ENCODE data around the gene NDUFA13.
A peak's percentile ranks its signal among the peaks of the same experiment; 100 is the strongest.

The NDUFA13 gene

GRCh38 chr19:19534556-19535265 is 18.7 kb downstream of the NDUFA13 start:
- no peak for DNase-seq

GRCh38 chr19:19535311-19536191 is 19.5 kb downstream of the NDUFA13 start:
- no peak for DNase-seq

DNA sequence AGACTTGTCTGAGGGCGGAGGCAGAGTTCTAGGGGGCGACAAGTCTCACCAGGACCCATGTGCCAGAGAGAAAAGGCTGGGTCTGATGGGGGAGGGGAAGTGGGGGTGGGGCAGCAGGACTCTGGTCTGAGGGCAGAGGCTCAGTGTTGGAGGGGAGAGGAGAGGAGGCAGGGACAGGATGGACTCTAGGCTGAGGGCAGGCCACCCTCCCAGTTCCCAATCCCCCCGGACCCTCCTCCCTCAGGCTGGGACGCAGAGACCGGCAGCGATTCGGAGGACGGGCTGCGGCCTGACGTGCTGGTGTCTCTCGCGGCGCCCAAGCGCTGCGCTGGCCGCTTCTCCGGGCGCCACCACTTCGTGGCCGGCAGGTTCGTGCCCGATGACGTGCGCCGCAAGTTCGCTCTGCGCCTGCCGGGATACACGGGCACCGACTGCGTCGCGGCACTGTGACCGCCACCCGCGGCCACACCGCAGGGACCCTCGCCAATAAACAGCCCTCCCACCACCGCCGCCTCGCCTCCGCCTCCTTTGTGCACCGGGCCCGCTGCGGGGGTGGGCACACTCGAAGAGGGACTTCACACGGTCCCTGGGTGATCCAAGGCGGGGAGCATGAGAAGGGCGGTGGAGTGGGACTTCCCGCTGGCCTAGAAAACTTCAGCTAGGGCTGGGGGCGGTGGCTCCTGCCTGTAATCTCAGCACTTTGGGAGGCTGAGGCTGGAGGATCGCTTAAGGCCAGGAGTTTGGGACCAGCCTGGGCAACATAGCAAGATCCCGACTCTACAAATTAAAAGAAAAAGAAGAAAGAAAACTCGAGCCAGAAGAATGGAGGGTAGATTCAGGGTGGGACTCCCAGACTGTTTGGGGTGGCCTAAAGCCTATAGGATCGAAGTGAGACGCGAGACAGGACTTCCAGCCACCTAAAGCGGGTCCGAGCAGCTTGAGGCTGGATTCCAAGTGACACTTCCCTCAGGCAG is 21.3 kb downstream of the NDUFA13 start:
- DNase-seq: peak in 1 of 2 experiments; percentile 37

DNA sequence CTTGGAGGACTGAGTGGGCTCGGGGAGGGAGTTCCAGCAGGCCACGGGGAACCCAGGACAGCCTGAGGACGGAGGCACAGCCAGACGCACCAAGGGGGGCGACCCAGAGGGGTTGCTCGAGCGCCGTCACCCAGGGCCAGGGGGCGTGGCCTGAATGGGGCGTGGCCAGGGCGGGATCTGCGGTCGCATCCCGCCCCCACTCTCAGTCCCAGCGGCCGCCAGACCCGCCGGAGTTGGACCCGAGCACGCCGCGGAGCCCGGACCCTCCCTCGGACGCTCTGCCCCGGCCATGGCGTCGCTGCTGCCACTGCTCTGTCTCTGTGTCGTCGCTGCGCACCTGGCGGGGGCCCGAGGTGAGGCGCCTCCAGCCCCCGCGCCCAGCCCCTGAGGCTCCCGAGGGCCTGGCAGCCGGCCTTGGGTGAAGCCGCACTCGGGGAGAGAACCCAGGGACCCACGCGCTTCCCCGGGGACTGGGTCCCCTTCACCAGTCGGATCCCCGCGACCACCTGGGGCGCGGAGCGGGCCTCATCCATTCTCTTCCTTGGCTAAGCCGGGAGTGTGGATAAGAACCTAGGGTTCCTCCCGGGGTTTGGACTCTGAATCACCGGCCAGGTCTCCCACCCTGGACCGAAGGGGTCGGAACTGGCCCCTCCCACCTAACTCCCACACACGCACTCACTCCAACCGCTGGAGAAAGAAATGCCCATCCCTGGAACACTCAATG is 22.2 kb downstream of the NDUFA13 start, which contains the start of gene CILP2:
Gene CILP2, plus strand, starts transcription at position 205 of the 724 bp plus-strand sequence. Its CDS starts 85 bp downstream, at position 290.
- peak in 1 of 2 experiments; percentile 40 for DNase-seq

DNA sequence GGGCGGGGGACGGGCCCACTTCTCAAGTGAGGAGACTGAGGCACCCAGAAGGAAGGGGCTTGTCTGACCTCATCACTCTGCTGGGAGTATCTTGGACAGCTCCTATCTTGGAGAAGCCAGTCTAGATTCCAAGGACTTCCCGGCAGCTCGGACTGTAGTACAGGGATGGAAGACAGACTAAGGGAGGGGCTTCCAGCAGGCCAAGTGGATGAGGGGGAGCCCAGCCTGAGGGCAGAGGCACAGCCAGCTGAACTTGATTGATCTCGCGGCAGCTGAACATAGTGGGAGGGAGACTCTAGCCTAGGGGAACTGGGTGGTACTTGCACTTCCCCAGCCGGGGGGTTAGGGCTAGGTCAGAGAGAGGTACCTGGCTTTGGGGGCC is 22.8 kb downstream of the NDUFA13 start:
- peak in 1 of 2 experiments; percentile 35 for DNase-seq

DNA sequence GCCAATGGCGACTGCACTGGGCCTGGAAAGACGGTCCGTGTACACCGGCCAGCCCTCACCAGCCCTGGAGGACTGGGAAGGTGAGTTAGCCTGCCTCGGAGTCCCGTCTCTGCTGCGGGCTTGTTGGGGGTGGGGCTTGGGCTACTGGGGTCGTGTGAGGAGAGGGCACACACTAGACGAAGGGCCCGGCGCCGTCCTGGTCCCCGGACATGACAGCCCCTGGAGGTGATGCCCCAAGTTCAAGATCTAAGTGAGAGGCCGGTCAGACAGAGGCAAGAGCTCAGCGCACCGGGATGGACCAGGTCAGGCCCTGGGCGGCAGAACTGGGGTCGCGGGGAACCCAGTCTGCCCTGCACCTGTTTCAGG is 23.7 kb downstream of the NDUFA13 start:
- DNase-seq: no peak

GRCh38 chr19:19540064-19540714 is 24.2 kb downstream of the NDUFA13 start:
- DNase-seq: peak in 1 of 2 experiments; percentile 91

DNA sequence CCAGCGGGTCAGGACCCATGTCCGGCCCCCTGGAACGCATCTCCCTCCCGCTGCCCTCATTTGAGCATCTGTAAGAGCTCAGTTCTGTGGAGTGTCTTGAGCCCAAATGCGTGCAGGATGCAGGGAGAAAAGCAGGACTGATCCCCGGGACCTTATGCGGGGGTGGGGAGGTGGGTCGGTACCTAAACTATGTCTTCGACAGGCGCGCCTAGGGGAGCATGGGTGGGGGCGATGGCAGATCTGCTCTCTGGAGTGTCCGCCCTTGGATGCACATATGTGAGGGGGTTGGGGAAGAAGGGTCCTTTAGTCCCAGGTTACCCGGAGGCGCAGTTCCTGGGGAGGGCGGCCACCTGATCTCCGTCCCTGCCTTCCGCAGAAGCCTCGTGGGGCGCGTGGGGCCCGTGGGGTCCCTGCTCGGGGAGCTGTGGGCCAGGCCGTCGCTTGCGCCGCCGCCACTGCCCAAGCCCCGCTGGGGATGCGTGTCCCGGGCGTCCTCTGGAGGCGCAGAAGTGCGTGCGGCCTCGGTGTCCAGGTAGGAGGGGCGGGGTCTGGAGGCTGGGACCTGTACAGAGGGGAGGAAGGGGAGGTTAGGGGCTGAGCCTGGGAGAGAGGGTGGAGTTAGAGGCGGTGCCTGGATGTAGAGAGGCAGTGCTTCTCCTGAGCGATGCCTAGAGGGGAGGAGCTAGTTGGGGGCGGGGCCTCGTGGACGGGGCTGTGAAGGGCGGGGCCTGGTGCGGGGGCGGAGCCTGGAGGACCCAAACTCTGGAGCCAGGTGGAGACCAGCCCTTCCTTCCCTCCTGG is 24.9 kb downstream of the NDUFA13 start:
- peak; percentile 58 to 92 for DNase-seq

GRCh38 chr19:19541616-19542015 is 25.6 kb downstream of the NDUFA13 start:
- no peak for DNase-seq

DNA sequence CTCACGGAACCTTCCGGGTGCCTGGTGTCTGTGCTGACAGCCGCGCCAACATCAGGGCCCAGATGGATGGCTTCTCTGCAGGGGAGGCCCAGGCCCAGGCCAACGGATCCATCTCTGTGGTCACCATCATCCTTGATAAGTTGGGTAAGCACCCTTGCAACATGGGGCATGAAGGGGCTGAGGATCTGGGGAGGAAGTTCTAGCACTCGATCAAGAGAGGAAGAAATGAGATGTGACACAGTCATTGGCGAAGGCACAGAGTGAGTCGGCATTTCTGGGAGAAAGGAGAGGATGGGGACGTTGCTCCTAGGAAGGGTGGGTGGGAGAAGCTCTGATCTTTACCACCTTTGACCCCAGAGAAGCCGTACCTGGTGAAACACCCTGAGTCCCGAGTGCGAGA is 26.5 kb downstream of the NDUFA13 start:
- DNase-seq: no peak

GRCh38 chr19:19543101-19543500 is 27.1 kb downstream of the NDUFA13 start:
- no peak for DNase-seq

- DNase-seq: no peak
Observed at GRCh38 chr19:19543640-19544039, 27.6 kb downstream of the NDUFA13 start.

- no peak for DNase-seq
Observed at GRCh38 chr19:19544257-19544953, 28.4 kb downstream of the NDUFA13 start.

DNA sequence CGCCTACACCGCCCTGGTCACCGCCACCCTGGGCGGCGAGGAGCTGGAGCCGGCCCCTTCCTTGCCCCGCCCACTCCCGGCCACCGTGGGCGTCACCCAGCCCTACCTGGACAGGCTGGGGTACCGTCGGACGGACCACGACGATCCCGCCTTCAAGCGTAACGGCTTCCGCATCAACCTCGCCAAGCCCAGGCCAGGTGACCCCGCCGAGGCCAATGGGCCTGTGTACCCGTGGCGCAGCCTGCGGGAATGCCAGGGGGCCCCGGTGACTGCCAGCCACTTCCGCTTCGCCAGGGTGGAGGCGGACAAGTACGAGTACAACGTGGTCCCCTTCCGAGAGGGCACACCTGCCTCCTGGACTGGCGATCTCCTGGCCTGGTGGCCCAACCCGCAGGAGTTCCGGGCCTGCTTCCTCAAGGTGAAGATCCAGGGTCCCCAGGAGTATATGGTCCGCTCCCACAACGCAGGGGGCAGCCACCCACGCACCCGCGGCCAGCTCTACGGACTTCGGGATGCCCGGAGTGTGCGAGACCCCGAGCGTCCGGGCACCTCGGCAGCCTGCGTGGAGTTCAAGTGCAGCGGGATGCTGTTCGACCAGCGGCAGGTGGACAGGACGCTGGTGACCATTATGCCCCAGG is 29.0 kb downstream of the NDUFA13 start:
- DNase-seq: no peak

GRCh38 chr19:19545707-19546106 is 29.7 kb downstream of the NDUFA13 start:
- DNase-seq: no peak

GRCh38 chr19:19546751-19547162 is 30.7 kb downstream of the NDUFA13 start:
- DNase-seq: no peak

DNA sequence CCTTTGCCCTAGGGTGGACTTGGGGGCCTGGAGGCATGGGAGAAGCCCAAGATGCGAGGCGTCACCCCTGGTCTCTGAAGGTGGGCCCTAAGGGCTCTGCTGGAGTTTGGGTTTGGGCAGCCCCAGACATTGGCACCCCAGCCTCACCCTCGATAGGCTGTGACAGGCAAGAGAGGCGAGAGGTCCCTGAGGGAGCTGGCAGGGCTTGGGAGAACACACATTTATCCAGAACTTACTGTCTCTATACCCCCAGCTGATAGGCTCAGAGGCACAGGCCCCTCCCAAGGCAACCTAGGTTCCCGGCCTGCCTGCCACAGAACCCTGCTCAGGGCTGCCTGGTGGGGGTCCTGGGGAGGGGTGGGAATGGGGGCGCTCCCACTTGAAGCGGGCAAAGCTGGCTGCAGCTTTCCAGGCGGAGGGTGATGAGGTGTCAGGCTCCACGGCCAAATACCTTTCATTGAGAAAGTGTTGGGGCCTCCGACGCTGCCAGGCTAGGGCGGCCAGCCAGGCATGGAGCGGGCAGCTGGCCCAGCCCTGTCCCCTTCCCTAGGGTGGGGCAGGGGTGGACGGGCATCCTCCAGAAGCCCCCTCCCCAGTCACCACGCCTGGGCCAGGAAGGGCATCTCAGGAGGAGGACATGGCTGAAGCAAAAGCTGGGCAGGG is 31.8 kb downstream of the NDUFA13 start:
- no peak for DNase-seq

DNA sequence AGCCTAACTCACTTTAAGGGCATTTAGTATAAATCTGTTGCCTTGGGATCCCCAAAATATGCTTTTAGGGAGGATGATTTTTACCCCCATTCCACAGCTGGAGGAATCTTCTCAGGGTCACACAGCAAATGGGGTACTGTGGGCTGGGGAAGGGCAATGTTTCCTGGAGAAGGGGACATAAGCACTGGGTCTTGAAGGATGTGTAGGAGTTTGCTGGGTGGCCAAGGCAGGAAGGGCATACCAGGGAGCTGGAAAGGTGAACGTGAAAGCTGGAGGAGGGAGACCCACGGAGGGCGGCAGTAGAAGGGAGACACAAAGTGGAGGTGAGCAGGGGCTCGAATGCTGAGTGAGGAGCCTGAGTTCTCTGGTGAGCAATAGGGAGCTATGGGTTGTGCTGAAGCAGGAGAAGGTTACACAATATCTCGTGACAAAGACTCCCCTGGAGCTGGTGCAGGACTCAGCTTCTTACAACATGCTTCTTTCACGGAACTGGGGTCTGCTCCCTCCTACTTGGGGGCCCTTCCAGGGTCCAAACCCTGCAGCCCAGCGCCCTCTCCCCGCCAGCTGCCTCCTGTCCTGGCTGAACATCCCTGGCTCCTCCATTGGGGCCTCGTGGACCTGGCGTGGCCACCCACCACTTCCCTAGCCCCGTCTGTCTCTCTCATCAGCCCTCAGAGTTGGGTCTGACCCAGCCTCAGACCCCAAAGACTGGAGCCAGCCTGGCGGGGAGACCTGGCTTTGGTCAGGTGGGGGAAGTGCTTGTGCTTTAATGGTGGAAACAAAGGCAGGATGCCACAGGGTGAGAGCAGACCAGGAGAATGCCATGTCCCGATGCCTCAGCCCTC is 33.1 kb downstream of the NDUFA13 start:
- DNase-seq: no peak
